Panc1 (cell line): ENCODE results near the gene SPDYE2. TPM values are rescaled to one million over a fixed set of nuclear protein-coding genes. Genes with fewer than 3 reads are reported as not detected.
"Not testable (repeated sequence)": the region's sequence is repeated elsewhere in the genome, so short reads cannot be mapped to it uniquely, and the experiment has no call there.

Experiments used
- ATAC-seq: fragments of 200-7000 bp; cut with Tn5 transposase; 2 replicates; pipeline ENCODE4 v1.9.1; 2020; ENCODE audit warnings: mild to moderate bottlenecking, moderate library complexity
- BruUV-seq: library from RNA; stranded (reverse); fragments of 400-500 nt; replicated peaks from 2 replicates; lab custom pipeline; 2021; lab: Mats Ljungman, UMichigan
- CTCF ChIA-PET: fragments of 300-600 bp; sonication (Branson Sonifier 250); formaldehyde crosslinking; loops from one replicate; lab custom pipeline; 2022; ENCODE audit warnings: antibody characterized with exemption; lab: Charles Lee
- POLR2A ChIA-PET: fragments of 300-600 bp; sonication (Branson Sonifier 250); formaldehyde crosslinking; loops from one replicate; lab custom pipeline; 2022; ENCODE audit warnings: antibody characterized with exemption; lab: Charles Lee
- DNase-seq: peaks from one replicate; pipeline ENCODE4 v3.0.0-alpha.2; 2010; ENCODE audit warnings: low read depth, low spot score
- H3K27ac ChIP-seq: 2 replicates; pipeline ENCODE4 v1.5.1; 2011; ENCODE audit warnings: mild to moderate bottlenecking, low read length, inconsistent platforms
- H3K27me3 ChIP-seq: fragments of 200-500 bp; sonication (Bioruptor generic); 2 replicates; pipeline ENCODE4 v1.6.0; 2014; ENCODE audit warnings: low read length, inconsistent platforms; ENCODE audit not compliant: control insufficient read depth, insufficient read depth
- H3K36me3 ChIP-seq: fragments of 200-500 bp; sonication (Bioruptor generic); 2 replicates; pipeline ENCODE4 v1.5.1; 2014; ENCODE audit warnings: inconsistent platforms, mild to moderate bottlenecking, low read length, moderate library complexity; ENCODE audit not compliant: control insufficient read depth, insufficient read depth
- H3K4me1 ChIP-seq: 2 replicates; pipeline ENCODE4 v1.5.1; 2011; ENCODE audit warnings: inconsistent platforms, mild to moderate bottlenecking, low read length, moderate library complexity; ENCODE audit not compliant: control insufficient read depth, insufficient read depth
- H3K4me3 ChIP-seq, 2 experiments: 2 replicates each; pipeline ENCODE4 v1.5.1; 2011 to 2012; ENCODE audit warnings: low read depth in 2 of 2, low read length in 2 of 2, mild to moderate bottlenecking in 2 of 2, inconsistent platforms in 1 of 2, moderate library complexity in 1 of 2
- H3K9me3 ChIP-seq: fragments of 200-500 bp; sonication (Bioruptor generic); 2 replicates; pipeline ENCODE4 v1.5.1; 2014; ENCODE audit warnings: low read depth, mild to moderate bottlenecking, inconsistent platforms, low read length, moderate library complexity; ENCODE audit not compliant: control insufficient read depth, insufficient read depth
- POLR2AphosphoS5 ChIP-seq: IDR thresholded peaks from 2 replicates; pipeline ENCODE4 v1.6.1; 2012; ENCODE audit warnings: mild to moderate bottlenecking, low read depth, low read length, moderate library complexity
- in situ Hi-C: cut with HindIII; loops from 2 replicates; pipeline ENCODE4 v1.10.0; 2016; ENCODE audit warnings: low sequenced_read_pairs, low pct_unique_long_range_greater_than_20kb
- intact Hi-C: fragments of 100-400 bp; cut with micrococcal nuclease; formaldehyde crosslinking; loops from one replicate; pipeline ENCODE4 v1.10.0; 2022; ENCODE audit not compliant: unreplicated experiment
- total RNA-seq: library from RNA; stranded (reverse); gene quantifications from one replicate; pipeline ENCODE4 v1.2.1, GENCODE V29; 2021; ENCODE audit not compliant: unreplicated experiment
- TF ChIP-seq, protein P1 (sequence below): fragments of 450-650 bp; IDR thresholded peaks from 2 replicates; pipeline ENCODE4 v1.5.1; 2017; ENCODE audit warnings: mild to moderate bottlenecking

The SPDYE2 gene
- total RNA-seq, 1 experiment from 2014 or later = not detected

DNA sequence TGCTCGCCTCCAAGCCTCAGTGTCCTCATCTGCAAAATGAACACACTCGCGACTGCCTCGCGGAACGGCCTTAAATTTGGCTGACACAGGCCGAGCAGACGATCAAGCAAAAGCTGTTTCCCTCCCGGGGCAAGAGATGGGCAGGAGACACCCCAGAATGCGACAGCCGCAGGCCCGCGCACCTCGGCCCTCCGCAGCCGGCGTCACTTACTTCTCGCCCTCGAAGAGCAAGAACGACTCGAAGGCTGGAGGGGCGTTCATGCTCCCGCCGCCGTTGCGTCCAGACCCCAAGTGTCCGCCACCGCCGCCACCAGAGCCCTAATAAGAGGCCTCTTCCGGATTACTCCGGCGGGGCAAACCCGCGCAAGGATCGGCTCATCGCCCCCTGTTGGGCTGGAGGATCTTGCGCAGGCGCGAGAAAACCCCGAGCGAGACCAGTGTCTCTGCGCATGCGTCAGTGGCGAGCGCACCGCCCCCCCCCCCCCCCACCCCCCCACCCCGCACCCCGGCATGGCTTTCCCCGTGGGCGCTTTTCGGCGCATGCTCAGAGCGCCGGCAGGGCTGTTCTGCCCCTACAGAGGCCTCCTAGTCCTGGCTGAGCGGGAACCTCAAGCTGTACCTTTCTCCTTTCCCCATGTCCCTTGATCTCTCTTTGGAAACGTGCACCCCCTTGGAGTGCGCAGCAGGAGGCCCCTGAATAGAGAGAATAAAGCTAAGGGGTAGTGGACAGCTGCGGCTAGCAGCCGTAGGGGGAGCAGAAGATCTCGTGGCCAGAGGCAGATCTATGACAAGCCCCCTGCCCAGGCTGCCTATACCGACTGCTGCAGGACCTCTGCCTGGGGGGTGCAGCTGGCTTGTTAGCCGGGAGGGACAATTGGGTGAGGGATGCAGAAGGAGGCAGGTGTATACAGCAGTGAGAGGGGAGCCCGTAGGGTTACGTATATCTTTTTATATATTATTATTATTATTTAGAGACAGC is 21.5 kb downstream of the SPDYE2 start, which contains the start of gene POLR2J3:
POLR2J3 (minus strand) TSS at position 323 of the 979 bp plus-strand sequence; CDS start at position 261, 62 bp downstream.
- BruUV-seq, intact Hi-C loops, CTCF ChIA-PET, in situ Hi-C loops, H3K27me3 ChIP-seq, H3K9me3 ChIP-seq, H3K4me1 ChIP-seq, POLR2A ChIA-PET, H3K36me3 ChIP-seq: not testable (repeated sequence)
- ATAC-seq (peak; percentile 97), DNase-seq (peak; percentile 62)
- TF ChIP-seq POLR2AphosphoS5 = peak; percentile 45; the same call in 1 of the 2 replicates
- TF ChIP-seq, protein P1, sequence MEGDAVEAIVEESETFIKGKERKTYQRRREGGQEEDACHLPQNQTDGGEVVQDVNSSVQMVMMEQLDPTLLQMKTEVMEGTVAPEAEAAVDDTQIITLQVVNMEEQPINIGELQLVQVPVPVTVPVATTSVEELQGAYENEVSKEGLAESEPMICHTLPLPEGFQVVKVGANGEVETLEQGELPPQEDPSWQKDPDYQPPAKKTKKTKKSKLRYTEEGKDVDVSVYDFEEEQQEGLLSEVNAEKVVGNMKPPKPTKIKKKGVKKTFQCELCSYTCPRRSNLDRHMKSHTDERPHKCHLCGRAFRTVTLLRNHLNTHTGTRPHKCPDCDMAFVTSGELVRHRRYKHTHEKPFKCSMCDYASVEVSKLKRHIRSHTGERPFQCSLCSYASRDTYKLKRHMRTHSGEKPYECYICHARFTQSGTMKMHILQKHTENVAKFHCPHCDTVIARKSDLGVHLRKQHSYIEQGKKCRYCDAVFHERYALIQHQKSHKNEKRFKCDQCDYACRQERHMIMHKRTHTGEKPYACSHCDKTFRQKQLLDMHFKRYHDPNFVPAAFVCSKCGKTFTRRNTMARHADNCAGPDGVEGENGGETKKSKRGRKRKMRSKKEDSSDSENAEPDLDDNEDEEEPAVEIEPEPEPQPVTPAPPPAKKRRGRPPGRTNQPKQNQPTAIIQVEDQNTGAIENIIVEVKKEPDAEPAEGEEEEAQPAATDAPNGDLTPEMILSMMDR = peak; percentile 63
- Histone ChIP-seq H3K4me3 (peak within 1 kb of the TSS; percentile 53 to 74), H3K27ac (peak within 1 kb of the TSS; percentile 74; the same call in 1 of the 2 replicates)

GRCh38 chr7:102574607-102575006 is 23.6 kb downstream of the SPDYE2 start:
- intact Hi-C loops, H3K4me3 ChIP-seq, ATAC-seq, CTCF ChIA-PET, BruUV-seq, H3K9me3 ChIP-seq, H3K36me3 ChIP-seq, H3K27me3 ChIP-seq, POLR2A ChIA-PET, H3K27ac ChIP-seq, H3K4me1 ChIP-seq, in situ Hi-C loops, DNase-seq: not testable (repeated sequence)

- not testable (repeated sequence) for BruUV-seq, H3K4me3 ChIP-seq, H3K36me3 ChIP-seq
Observed at GRCh38 chr7:102576363-102576762, 25.3 kb downstream of the SPDYE2 start.

DNA sequence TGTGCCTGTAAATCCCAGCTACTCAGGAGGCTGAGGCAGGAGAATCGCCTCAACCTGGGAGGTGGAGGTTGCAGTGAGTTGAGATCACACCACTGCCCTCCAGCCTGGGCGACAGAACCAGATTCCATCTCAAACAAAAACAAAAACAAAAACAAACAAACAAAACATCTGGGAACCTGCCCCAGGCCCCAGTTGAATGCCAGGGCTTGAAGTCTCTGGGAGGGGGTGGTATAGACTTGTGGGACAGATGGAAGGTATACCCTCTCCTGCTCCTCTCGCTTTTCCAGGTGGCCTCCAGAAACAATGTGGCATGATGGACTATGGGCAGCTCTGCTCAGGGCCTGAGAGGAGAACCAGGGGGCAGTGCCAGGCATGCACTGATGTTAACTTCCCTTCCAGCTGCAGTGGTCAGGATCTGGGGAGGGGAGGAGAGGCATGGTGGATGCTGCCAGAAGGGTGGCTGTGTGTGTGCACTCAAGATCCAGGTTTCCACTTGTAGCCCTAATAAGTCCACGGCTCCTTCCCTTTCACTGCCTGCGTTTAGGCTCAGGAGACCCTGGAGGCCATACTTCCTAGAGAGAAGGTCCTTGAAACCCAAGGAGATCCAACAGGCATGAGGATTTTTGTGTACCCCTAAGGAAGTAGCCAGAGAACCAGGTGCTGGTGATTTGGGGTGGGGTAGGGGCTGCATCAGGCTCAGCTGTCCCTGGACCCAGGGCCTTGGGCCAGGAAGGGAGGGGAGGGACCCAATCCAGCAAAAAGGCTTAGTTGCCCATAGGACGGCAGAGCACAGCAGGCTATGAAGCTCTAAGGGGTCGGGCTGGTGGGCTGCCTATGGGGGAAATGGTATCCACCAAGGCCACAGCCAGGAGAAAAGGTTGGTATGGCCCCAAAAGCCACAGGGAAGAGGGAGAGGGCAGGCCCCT is 26.6 kb downstream of the SPDYE2 start:
- POLR2A ChIA-PET, DNase-seq, H3K4me1 ChIP-seq, H3K36me3 ChIP-seq, in situ Hi-C loops, CTCF ChIA-PET, BruUV-seq, H3K4me3 ChIP-seq, H3K9me3 ChIP-seq, intact Hi-C loops, ATAC-seq, H3K27me3 ChIP-seq, H3K27ac ChIP-seq: not testable (repeated sequence)

More at GRCh38 chr7:102576363-102576762, 25.3 kb downstream of the SPDYE2 start:
- CTCF ChIA-PET, POLR2A ChIA-PET, H3K4me1 ChIP-seq, H3K27ac ChIP-seq, H3K27me3 ChIP-seq, DNase-seq, in situ Hi-C loops, intact Hi-C loops, H3K9me3 ChIP-seq, ATAC-seq: not testable (repeated sequence)

GRCh38 chr7:102578486-102578885 is 27.5 kb downstream of the SPDYE2 start:
- H3K9me3 ChIP-seq, H3K4me3 ChIP-seq, POLR2A ChIA-PET, H3K27ac ChIP-seq, CTCF ChIA-PET, ATAC-seq, BruUV-seq, intact Hi-C loops, in situ Hi-C loops, H3K27me3 ChIP-seq, H3K4me1 ChIP-seq, DNase-seq, H3K36me3 ChIP-seq: not testable (repeated sequence)

DNA sequence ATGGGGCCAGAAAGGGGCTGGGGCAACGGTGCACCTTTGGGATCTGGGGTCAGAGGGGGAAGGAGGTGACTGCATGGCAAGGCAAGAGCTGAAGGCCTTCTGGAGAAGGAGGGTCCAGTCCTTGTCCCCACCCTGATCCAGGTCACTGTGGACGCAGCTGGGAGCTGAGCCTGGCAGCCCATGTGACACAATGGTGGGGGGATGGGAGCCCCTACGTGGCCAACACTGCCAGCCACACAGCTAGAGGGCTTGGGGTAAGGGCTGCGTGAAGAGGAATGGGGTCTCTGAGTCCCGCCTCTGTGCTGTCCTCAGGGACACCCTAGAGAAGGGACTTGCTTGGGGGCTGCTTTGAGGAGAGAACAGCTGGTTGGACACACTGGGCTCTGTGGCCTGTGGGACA is 30.7 kb downstream of the SPDYE2 start:
- CTCF ChIA-PET, H3K4me3 ChIP-seq, BruUV-seq, DNase-seq, intact Hi-C loops, H3K4me1 ChIP-seq, ATAC-seq, H3K36me3 ChIP-seq, H3K27ac ChIP-seq, H3K27me3 ChIP-seq, in situ Hi-C loops, H3K9me3 ChIP-seq, POLR2A ChIA-PET: not testable (repeated sequence)
